B cell (primary cell): ENCODE measurements around the gene ABCG2.

Experiments
- CTCF ChIP-seq: fragments of 200-600 bp; IDR thresholded peaks from one replicate; pipeline ENCODE4 v1.8.0; 2022; ENCODE audit warnings: antibody characterized with exemption, mild to moderate bottlenecking
- EZH2 ChIP-seq: IDR thresholded peaks from 2 replicates; pipeline ENCODE4 v1.6.1; 2012; ENCODE audit warnings: borderline replicate concordance, low read depth, mild to moderate bottlenecking, moderate library complexity, low read length; ENCODE audit not compliant: insufficient read depth, poor library complexity, severe bottlenecking

GRCh38 chr4:88130544-88131305, 27.7 kb downstream of the ABCG2 start:
- TF ChIP-seq CTCF, result no peak
- no peak for TF ChIP-seq EZH2
